ENCODE results near the gene RBM14. TPM values are rescaled to one million over a fixed set of nuclear protein-coding genes. Genes with fewer than 3 reads are reported as not detected.

The RBM14 gene
- total and polyA plus RNA-seq, 10 of the 15 experiments (the other 5 are each of a cell fraction or from before 2014, with no cell fraction given): 5.4 to 140 (median 44.5) TPM

DNA sequence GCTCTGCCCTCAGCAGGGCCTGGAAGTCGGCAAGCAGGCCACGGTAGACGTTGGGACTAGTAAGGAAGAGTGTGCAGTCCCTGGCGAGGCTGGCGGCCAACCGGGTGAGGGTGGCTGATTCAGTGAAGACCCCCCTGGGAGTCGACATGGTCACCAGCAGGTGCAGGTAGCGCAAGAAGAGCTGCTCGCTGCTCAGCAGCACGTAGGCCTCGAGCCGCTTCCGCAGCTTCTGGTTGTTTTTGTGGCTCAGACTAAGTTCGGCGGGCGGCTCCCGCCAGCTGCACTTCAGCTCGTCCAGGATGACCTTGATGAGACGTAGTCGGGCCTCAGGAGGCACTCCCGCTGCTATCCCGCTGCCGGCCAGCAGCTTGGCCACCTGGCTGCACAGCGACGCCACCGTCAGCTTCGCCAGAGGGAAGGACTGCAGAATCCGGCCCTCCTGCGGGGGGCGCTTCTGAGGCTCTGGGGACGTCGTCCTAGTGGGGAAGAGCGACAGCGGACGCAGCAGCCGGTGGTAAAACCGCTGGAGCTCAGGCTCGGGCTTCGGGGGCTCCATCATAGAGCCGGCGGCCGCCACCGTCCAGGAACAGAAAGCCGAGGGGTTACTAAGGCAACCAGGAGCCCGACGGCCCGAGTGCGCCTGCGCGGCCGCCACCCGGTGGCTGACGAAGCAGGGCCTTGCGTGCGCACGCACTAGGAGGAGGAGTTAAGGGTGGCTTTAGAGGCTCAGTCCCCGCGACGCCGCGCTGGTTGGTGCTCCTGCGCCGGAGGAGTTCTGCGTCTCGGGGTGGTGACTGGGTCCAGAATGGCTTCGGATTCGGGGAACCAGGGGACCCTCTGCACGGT lies 23.8 kb upstream of the RBM14 start, which contains the start of the genes CCDC87 and CCS (continued):
- TF ChIP-seq, protein P1, sequence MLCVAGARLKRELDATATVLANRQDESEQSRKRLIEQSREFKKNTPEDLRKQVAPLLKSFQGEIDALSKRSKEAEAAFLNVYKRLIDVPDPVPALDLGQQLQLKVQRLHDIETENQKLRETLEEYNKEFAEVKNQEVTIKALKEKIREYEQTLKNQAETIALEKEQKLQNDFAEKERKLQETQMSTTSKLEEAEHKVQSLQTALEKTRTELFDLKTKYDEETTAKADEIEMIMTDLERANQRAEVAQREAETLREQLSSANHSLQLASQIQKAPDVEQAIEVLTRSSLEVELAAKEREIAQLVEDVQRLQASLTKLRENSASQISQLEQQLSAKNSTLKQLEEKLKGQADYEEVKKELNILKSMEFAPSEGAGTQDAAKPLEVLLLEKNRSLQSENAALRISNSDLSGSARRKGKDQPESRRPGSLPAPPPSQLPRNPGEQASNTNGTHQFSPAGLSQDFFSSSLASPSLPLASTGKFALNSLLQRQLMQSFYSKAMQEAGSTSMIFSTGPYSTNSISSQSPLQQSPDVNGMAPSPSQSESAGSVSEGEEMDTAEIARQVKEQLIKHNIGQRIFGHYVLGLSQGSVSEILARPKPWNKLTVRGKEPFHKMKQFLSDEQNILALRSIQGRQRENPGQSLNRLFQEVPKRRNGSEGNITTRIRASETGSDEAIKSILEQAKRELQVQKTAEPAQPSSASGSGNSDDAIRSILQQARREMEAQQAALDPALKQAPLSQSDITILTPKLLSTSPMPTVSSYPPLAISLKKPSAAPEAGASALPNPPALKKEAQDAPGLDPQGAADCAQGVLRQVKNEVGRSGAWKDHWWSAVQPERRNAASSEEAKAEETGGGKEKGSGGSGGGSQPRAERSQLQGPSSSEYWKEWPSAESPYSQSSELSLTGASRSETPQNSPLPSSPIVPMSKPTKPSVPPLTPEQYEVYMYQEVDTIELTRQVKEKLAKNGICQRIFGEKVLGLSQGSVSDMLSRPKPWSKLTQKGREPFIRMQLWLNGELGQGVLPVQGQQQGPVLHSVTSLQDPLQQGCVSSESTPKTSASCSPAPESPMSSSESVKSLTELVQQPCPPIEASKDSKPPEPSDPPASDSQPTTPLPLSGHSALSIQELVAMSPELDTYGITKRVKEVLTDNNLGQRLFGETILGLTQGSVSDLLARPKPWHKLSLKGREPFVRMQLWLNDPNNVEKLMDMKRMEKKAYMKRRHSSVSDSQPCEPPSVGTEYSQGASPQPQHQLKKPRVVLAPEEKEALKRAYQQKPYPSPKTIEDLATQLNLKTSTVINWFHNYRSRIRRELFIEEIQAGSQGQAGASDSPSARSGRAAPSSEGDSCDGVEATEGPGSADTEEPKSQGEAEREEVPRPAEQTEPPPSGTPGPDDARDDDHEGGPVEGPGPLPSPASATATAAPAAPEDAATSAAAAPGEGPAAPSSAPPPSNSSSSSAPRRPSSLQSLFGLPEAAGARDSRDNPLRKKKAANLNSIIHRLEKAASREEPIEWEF (IDR thresholded peaks at IDR 0.05; ENCODE audit: insufficient replicate concordance, low read depth, low read length): no peak
- no peak for TF ChIP-seq LARP7 (IDR thresholded peaks at IDR 0.05)
- TF ChIP-seq RELA (IDR thresholded peaks at IDR 0.05; ENCODE audit: borderline replicate concordance, partially characterized antibody): no peak
- TF ChIP-seq, protein P2, sequence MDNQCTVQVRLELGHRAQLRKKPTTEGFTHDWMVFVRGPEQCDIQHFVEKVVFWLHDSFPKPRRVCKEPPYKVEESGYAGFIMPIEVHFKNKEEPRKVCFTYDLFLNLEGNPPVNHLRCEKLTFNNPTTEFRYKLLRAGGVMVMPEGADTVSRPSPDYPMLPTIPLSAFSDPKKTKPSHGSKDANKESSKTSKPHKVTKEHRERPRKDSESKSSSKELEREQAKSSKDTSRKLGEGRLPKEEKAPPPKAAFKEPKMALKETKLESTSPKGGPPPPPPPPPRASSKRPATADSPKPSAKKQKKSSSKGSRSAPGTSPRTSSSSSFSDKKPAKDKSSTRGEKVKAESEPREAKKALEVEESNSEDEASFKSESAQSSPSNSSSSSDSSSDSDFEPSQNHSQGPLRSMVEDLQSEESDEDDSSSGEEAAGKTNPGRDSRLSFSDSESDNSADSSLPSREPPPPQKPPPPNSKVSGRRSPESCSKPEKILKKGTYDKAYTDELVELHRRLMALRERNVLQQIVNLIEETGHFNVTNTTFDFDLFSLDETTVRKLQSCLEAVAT (IDR thresholded peaks at IDR 0.05): peak; percentile 60; the same call in 1 of the 2 replicates
- TF ChIP-seq NRF1 (conservative IDR thresholded peaks at IDR 0.05; ENCODE audit: low read depth, low read length): peak; percentile 88
- TF ChIP-seq, protein P3, sequence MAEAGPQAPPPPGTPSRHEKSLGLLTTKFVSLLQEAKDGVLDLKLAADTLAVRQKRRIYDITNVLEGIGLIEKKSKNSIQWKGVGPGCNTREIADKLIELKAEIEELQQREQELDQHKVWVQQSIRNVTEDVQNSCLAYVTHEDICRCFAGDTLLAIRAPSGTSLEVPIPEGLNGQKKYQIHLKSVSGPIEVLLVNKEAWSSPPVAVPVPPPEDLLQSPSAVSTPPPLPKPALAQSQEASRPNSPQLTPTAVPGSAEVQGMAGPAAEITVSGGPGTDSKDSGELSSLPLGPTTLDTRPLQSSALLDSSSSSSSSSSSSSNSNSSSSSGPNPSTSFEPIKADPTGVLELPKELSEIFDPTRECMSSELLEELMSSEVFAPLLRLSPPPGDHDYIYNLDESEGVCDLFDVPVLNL (IDR thresholded peaks at IDR 0.05; ENCODE audit: low read depth, low read length): no peak
- no peak for TF ChIP-seq SPI1 (IDR thresholded peaks at IDR 0.05; ENCODE audit: borderline replicate concordance, insufficient read depth, low read depth, low read length)
- no peak for TF ChIP-seq SREBF1 (IDR thresholded peaks at IDR 0.05; ENCODE audit: low read length)
- TF ChIP-seq POLR2A (IDR thresholded peaks at IDR 0.05; ENCODE audit: low read depth, low read length): peak; percentile 100
- TF ChIP-seq, protein P4, sequence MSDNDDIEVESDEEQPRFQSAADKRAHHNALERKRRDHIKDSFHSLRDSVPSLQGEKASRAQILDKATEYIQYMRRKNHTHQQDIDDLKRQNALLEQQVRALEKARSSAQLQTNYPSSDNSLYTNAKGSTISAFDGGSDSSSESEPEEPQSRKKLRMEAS (IDR thresholded peaks at IDR 0.05; ENCODE audit: low read depth, low read length): no peak; the same call in 1 of the 2 replicates
- TF ChIP-seq NFYB (IDR thresholded peaks at IDR 0.05; ENCODE audit: insufficient read depth, low read depth, low read length): 0 out of 2 replicates have a peak, but pooled peaks have one; percentile 13
- TF ChIP-seq MYB (IDR thresholded peaks at IDR 0.05; ENCODE audit: borderline replicate concordance, low read depth, low read length): no peak
- TF ChIP-seq, protein P5, sequence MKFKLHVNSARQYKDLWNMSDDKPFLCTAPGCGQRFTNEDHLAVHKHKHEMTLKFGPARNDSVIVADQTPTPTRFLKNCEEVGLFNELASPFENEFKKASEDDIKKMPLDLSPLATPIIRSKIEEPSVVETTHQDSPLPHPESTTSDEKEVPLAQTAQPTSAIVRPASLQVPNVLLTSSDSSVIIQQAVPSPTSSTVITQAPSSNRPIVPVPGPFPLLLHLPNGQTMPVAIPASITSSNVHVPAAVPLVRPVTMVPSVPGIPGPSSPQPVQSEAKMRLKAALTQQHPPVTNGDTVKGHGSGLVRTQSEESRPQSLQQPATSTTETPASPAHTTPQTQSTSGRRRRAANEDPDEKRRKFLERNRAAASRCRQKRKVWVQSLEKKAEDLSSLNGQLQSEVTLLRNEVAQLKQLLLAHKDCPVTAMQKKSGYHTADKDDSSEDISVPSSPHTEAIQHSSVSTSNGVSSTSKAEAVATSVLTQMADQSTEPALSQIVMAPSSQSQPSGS (IDR thresholded peaks at IDR 0.05; ENCODE audit: low read length): no peak
- TF ChIP-seq TARDBP (IDR thresholded peaks at IDR 0.05; ENCODE audit: borderline replicate concordance): no peak
- no peak for TF ChIP-seq ZNF207 (IDR thresholded peaks at IDR 0.05; ENCODE audit: borderline replicate concordance)
- no peak for TF ChIP-seq HDAC2 (IDR thresholded peaks at IDR 0.05)
- no peak for TF ChIP-seq MEF2B (IDR thresholded peaks at IDR 0.05; ENCODE audit: partially characterized antibody, poor library complexity, severe bottlenecking)
- TF ChIP-seq HDAC6 (IDR thresholded peaks at IDR 0.05; ENCODE audit: unreplicated experiment): peak; percentile 34
- TF ChIP-seq SUZ12 (IDR thresholded peaks at IDR 0.05; ENCODE audit: unreplicated experiment): no peak
- no peak for TF ChIP-seq ZNF24 (IDR thresholded peaks at IDR 0.05)
- TF ChIP-seq ZNF217 (IDR thresholded peaks at IDR 0.05): no peak
- TF ChIP-seq CHD4 (IDR thresholded peaks at IDR 0.05): no peak
